HepG2 (cell line): ENCODE results near the gene HNRNPUL1. TPM values are rescaled to one million over a fixed set of nuclear protein-coding genes. Genes with fewer than 3 reads are reported as not detected.

Experiments
- ATAC-seq: fragments of 200-7000 bp; cut with Tn5 transposase; 3 replicates; pipeline ENCODE4 v1.9.1; 2020; ENCODE audit warnings: mild to moderate bottlenecking, moderate library complexity
- BruUV-seq: library from RNA; stranded (reverse); fragments of 400-500 nt; replicated peaks from 2 replicates; lab custom pipeline; 2021; lab: Mats Ljungman, UMichigan
- CTCF ChIA-PET: fragments of 300-600 bp; formaldehyde crosslinking; extraction: SDS; loops from one replicate; lab custom pipeline; 2021; ENCODE audit warnings: low total read pairs, inconsistent platforms, low intra/inter-chr PET ratio; lab: Yijun Ruan, JAX
- POLR2A ChIA-PET: fragments of 350-600 bp; sonication (Branson Sonifier 250); formaldehyde crosslinking; loops from one replicate; lab custom pipeline; 2020; ENCODE audit warnings: antibody characterized with exemption, inconsistent platforms; lab: Yijun Ruan, JAX
- DNase-seq: peaks from one replicate; pipeline ENCODE4 v3.0.0-alpha.2; 2015; ENCODE audit warnings: low spot score
- FAIRE-seq: peaks from 3 replicates; lab custom pipeline; 2011; peaks lifted over from hg19 to GRCh38; lab: Jason Lieb, UNC
- H2AFZ ChIP-seq: one replicate; pipeline ENCODE4 v1.6.1; 2011; ENCODE audit warnings: low read length, inconsistent platforms
- H3K27ac ChIP-seq: fragments of 300-600 bp; 3 replicates; pipeline ENCODE4 v1.8.0; 2011; ENCODE audit warnings: mixed run types, mild to moderate bottlenecking, mixed read lengths, low read length, inconsistent platforms; ENCODE audit not compliant: insufficient read depth; ENCODE audit errors: extremely low read length
- H3K27me3 ChIP-seq, 2 experiments: fragments of 200-600 bp in 1 of 2; 2 replicates in 1 of 2; 3 replicates in 1 of 2; pipeline versions ENCODE4 v1.6.0 to v1.8.0; 2011; ENCODE audit warnings: low read length in 2 of 2, mild to moderate bottlenecking in 2 of 2, moderate library complexity in 2 of 2, inconsistent platforms in 1 of 2; ENCODE audit not compliant: insufficient read depth in 2 of 2, control insufficient read depth in 1 of 2
- H3K36me3 ChIP-seq, 2 experiments: fragments of 200-600 bp in 1 of 2; replicated peaks in 1 of 2; 2 replicates in 1 of 2; 3 replicates in 1 of 2; pipeline versions ENCODE4 v1.5.1 to v1.8.0; 2011; ENCODE audit warnings: low read length in 2 of 2, inconsistent platforms in 1 of 2; ENCODE audit not compliant: insufficient read depth in 2 of 2, control insufficient read depth in 1 of 2
- H3K4me1 ChIP-seq: 2 replicates; pipeline ENCODE4 v1.5.1; 2012; ENCODE audit warnings: low read length, inconsistent platforms; ENCODE audit not compliant: insufficient read depth
- H3K4me2 ChIP-seq: 2 replicates; pipeline ENCODE4 v1.6.0; 2011; ENCODE audit warnings: low read depth, low read length, inconsistent platforms
- H3K4me3 ChIP-seq, 3 experiments: fragments of 200-600 bp in 1 of 3; sonication (generic), shearing (Covaris generic) in 1 of 3; replicated peaks in 1 of 3; 2 replicates each; pipeline ENCODE4 v1.5.1; 2011 to 2016; ENCODE audit warnings: low read length in 3 of 3, inconsistent platforms in 2 of 3, low read depth in 2 of 3, mild to moderate bottlenecking in 2 of 3, control low read depth in 1 of 3, mixed read lengths in 1 of 3; ENCODE audit not compliant: insufficient read depth in 1 of 3
- H3K79me2 ChIP-seq: one replicate; pipeline ENCODE4 v1.6.1; 2011; ENCODE audit warnings: low read length, inconsistent platforms; ENCODE audit not compliant: insufficient read depth
- H3K9ac ChIP-seq: 2 replicates; pipeline ENCODE4 v1.6.0; 2011; ENCODE audit warnings: mild to moderate bottlenecking, low read depth, low read length, inconsistent platforms; ENCODE audit not compliant: insufficient read depth
- H3K9me3 ChIP-seq: 2 replicates; pipeline ENCODE4 v1.5.1; 2012; ENCODE audit warnings: mild to moderate bottlenecking, low read length
- H4K20me1 ChIP-seq: 2 replicates; pipeline ENCODE4 v1.6.0; 2011; ENCODE audit warnings: inconsistent platforms, mild to moderate bottlenecking, low read length, moderate library complexity; ENCODE audit not compliant: insufficient read depth
- SP2 ChIP-seq: sonication (generic); formaldehyde crosslinking; IDR thresholded peaks from 2 replicates; pipeline ENCODE4 v1.5.1; 2020; ENCODE audit warnings: mild to moderate bottlenecking, missing genetic modification reagents
- SRSF4 ChIP-seq: fragments of 200-400 bp; formaldehyde crosslinking; IDR thresholded peaks from one replicate; pipeline ENCODE4 v1.6.1; 2018; ENCODE audit warnings: mild to moderate bottlenecking, low read depth, low read length, moderate library complexity; ENCODE audit not compliant: poor library complexity, severe bottlenecking
- XBP1 ChIP-seq: sonication (generic); formaldehyde crosslinking; IDR thresholded peaks from 2 replicates; pipeline ENCODE4 v1.5.0; 2020; ENCODE audit warnings: missing genetic modification reagents
- ZBED4 ChIP-seq: sonication (generic); formaldehyde crosslinking; IDR thresholded peaks from 2 replicates; pipeline ENCODE4 v1.4.0; 2020; ENCODE audit warnings: missing genetic modification reagents, borderline replicate concordance
- ZFYVE20 ChIP-seq: sonication (generic); formaldehyde crosslinking; IDR thresholded peaks from 2 replicates; pipeline ENCODE4 v1.8.0; 2023; ENCODE audit warnings: low read depth, mild to moderate bottlenecking, moderate library complexity, missing genetic modification reagents, borderline replicate concordance
- ZMYM2 ChIP-seq: sonication (generic); formaldehyde crosslinking; IDR thresholded peaks from 2 replicates; pipeline ENCODE4 v1.8.0; 2022; ENCODE audit warnings: mild to moderate bottlenecking, missing genetic modification reagents
- ZNF121 ChIP-seq: sonication (generic); formaldehyde crosslinking; IDR thresholded peaks from 2 replicates; pipeline ENCODE4 v1.5.0; 2020; ENCODE audit warnings: mild to moderate bottlenecking, missing genetic modification reagents
- ZNF234 ChIP-seq: sonication (generic); formaldehyde crosslinking; conservative IDR thresholded peaks from 2 replicates; pipeline ENCODE4 v1.5.1; 2020; ENCODE audit warnings: mild to moderate bottlenecking, missing genetic modification reagents
- ZNF30 ChIP-seq: sonication (generic); formaldehyde crosslinking; IDR thresholded peaks from 2 replicates; pipeline ENCODE4 v1.5.0; 2020; ENCODE audit warnings: mild to moderate bottlenecking, missing genetic modification reagents
- ZNF329 ChIP-seq: sonication (generic); formaldehyde crosslinking; IDR thresholded peaks from 2 replicates; pipeline ENCODE4 v1.9.0; 2021; ENCODE audit warnings: low read depth, mild to moderate bottlenecking, missing genetic modification reagents
- ZNF530 ChIP-seq: sonication (generic); formaldehyde crosslinking; IDR thresholded peaks from 2 replicates; pipeline ENCODE4 v1.5.0; 2020; ENCODE audit warnings: low read depth, mild to moderate bottlenecking, missing genetic modification reagents
- ZNF766 ChIP-seq: sonication (generic); formaldehyde crosslinking; IDR thresholded peaks from 2 replicates; pipeline ENCODE4 v1.5.0; 2020; ENCODE audit warnings: missing genetic modification reagents, borderline replicate concordance
- WGBS: methylation state at CpG from one replicate; pipeline ENCODE4 v1.1.6; 2017; ENCODE audit warnings: low lambda C conversion rate; 5-methylcytosine and 5-hydroxymethylcytosine counted together
- in situ Hi-C: cut with HindIII; loops from 2 replicates; pipeline ENCODE4 v1.10.0; 2017; ENCODE audit warnings: low pct_unique_long_range_greater_than_20kb; ENCODE audit not compliant: extremely low pct_ligation_motif_present
- intact Hi-C: fragments of 100-400 bp; cut with micrococcal nuclease; formaldehyde crosslinking; loops from one replicate; pipeline ENCODE4 v1.10.0; 2022; ENCODE audit not compliant: unreplicated experiment
- polyA plus RNA-seq, 8 experiments: library from polyadenylated mRNA; depleted of rRNA in 3 of 8; stranded (reverse) in 7 of 8; unstranded in 1 of 8; fragments of >200 nt; fragmentation: Illumina TruSeq in 4 of 8; extraction: Trizol in 4 of 8; gene quantifications; 2 replicates each; pipeline versions ENCODE4 v1.2.1 to v1.2.3, GENCODE V29; 2011 to 2016; ENCODE audit warnings: low read depth in 4 of 8, missing spikeins in 1 of 8, mixed read lengths in 1 of 8; ENCODE audit not compliant: insufficient read depth in 1 of 8
- total RNA-seq, 5 experiments: library from RNA; depleted of rRNA; stranded (reverse); fragments of >200 nt; fragmentation: Illumina TruSeq; extraction: Trizol; gene quantifications; 2 replicates each; pipeline ENCODE4 v1.2.3, GENCODE V29; 2016; ENCODE audit warnings: low read depth in 1 of 5
- TF ChIP-seq, protein P1 (sequence below): sonication (generic); formaldehyde crosslinking; IDR thresholded peaks from 2 replicates; pipeline ENCODE4 v1.9.0; 2021; ENCODE audit warnings: mild to moderate bottlenecking, missing genetic modification reagents
- TF ChIP-seq, protein P2 (sequence below): sonication (generic); formaldehyde crosslinking; IDR thresholded peaks from 2 replicates; pipeline ENCODE4 v1.4.0; 2020; ENCODE audit warnings: mild to moderate bottlenecking, missing genetic modification reagents

The HNRNPUL1 gene
- total and polyA plus RNA-seq, 2 of the 13 experiments (the other 11 are each of a cell fraction or from before 2014, with no cell fraction given) = 30.9 to 81.7 TPM

- no TSS peak for BruUV-seq
- H4K20me1 ChIP-seq = no peaks in the 10 kb centered on the region
- no peak overlapping the region for H3K27ac ChIP-seq
- no peak overlapping the region for H3K9ac ChIP-seq
- in situ Hi-C loops = no loop called here
- DNase-seq = no peak
- ChIA-PET POLR2A (no interaction called here), CTCF (no interaction called here)
- ATAC-seq = no peak
- no peaks in the 10 kb centered on the region for H3K9me3 ChIP-seq
- WGBS = 99% methylated on average over 5 of the region's 5 CpGs
- FAIRE-seq = no peak
- H2AFZ ChIP-seq = no peak overlapping the region
- H3K36me3 ChIP-seq = peaks cover 16 to 45% of the 10 kb centered on the region in 2 experiments
- H3K4me2 ChIP-seq = no peak overlapping the region
- no peaks in the 10 kb centered on the region for H3K27me3 ChIP-seq
- no peaks in the 10 kb centered on the region for H3K79me2 ChIP-seq
- H3K4me1 ChIP-seq = no peaks in the 10 kb centered on the region
- no peak overlapping the region for H3K4me3 ChIP-seq
- intact Hi-C loops = no loop called here
- no peak for TF ChIP-seq SRSF4
- no peak for TF ChIP-seq ZMYM2 (CRISPR knock-in tag)
- no peak for TF ChIP-seq ZNF530 (CRISPR knock-in tag)
- no peak for TF ChIP-seq ZNF766 (CRISPR knock-in tag)
- TF ChIP-seq SP2 (CRISPR knock-in tag) = no peak
- no peak for TF ChIP-seq ZNF234 (CRISPR knock-in tag)
- TF ChIP-seq ZFYVE20 (CRISPR knock-in tag) = no peak
- no peak for TF ChIP-seq ZNF329 (CRISPR knock-in tag)
- TF ChIP-seq, protein P1, sequence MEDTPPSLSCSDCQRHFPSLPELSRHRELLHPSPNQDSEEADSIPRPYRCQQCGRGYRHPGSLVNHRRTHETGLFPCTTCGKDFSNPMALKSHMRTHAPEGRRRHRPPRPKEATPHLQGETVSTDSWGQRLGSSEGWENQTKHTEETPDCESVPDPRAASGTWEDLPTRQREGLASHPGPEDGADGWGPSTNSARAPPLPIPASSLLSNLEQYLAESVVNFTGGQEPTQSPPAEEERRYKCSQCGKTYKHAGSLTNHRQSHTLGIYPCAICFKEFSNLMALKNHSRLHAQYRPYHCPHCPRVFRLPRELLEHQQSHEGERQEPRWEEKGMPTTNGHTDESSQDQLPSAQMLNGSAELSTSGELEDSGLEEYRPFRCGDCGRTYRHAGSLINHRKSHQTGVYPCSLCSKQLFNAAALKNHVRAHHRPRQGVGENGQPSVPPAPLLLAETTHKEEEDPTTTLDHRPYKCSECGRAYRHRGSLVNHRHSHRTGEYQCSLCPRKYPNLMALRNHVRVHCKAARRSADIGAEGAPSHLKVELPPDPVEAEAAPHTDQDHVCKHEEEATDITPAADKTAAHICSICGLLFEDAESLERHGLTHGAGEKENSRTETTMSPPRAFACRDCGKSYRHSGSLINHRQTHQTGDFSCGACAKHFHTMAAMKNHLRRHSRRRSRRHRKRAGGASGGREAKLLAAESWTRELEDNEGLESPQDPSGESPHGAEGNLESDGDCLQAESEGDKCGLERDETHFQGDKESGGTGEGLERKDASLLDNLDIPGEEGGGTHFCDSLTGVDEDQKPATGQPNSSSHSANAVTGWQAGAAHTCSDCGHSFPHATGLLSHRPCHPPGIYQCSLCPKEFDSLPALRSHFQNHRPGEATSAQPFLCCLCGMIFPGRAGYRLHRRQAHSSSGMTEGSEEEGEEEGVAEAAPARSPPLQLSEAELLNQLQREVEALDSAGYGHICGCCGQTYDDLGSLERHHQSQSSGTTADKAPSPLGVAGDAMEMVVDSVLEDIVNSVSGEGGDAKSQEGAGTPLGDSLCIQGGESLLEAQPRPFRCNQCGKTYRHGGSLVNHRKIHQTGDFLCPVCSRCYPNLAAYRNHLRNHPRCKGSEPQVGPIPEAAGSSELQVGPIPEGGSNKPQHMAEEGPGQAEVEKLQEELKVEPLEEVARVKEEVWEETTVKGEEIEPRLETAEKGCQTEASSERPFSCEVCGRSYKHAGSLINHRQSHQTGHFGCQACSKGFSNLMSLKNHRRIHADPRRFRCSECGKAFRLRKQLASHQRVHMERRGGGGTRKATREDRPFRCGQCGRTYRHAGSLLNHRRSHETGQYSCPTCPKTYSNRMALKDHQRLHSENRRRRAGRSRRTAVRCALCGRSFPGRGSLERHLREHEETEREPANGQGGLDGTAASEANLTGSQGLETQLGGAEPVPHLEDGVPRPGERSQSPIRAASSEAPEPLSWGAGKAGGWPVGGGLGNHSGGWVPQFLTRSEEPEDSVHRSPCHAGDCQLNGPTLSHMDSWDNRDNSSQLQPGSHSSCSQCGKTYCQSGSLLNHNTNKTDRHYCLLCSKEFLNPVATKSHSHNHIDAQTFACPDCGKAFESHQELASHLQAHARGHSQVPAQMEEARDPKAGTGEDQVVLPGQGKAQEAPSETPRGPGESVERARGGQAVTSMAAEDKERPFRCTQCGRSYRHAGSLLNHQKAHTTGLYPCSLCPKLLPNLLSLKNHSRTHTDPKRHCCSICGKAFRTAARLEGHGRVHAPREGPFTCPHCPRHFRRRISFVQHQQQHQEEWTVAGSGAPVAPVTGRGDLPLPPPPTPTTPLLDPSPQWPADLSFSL (CRISPR knock-in tag) = no peak
- no peak for TF ChIP-seq ZBED4 (CRISPR knock-in tag)
- TF ChIP-seq ZNF30 = no peak
- no peak for TF ChIP-seq XBP1 (CRISPR knock-in tag)
- TF ChIP-seq, protein P2, sequence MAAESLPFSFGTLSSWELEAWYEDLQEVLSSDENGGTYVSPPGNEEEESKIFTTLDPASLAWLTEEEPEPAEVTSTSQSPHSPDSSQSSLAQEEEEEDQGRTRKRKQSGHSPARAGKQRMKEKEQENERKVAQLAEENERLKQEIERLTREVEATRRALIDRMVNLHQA = no peak
- no peak for TF ChIP-seq ZNF121
These were observed 75.8 kb downstream of the HNRNPUL1 start for GRCh38 chr19:41339936-41340335.
